OCI-LY7 (cell line): ENCODE measurements around the gene GOT2. TPM values are rescaled to one million over a fixed set of nuclear protein-coding genes. Genes with fewer than 3 reads are reported as not detected.
A peak's percentile ranks its signal among the peaks of the same experiment; 100 is the strongest.

Source experiments
- BruUV-seq: library from RNA; stranded (reverse); fragments of 400-500 nt; replicated peaks from 2 replicates; lab custom pipeline; 2021; lab: Mats Ljungman, UMichigan
- CTCF ChIA-PET: fragments of 300-600 bp; sonication (Branson Sonifier 250); formaldehyde crosslinking; loops from one replicate; lab custom pipeline; 2022; ENCODE audit warnings: antibody characterized with exemption; ENCODE audit not compliant: unreplicated experiment; lab: Charles Lee
- POLR2A ChIA-PET: fragments of 300-600 bp; sonication (Branson Sonifier 250); formaldehyde crosslinking; loops from one replicate; lab custom pipeline; 2022; ENCODE audit warnings: antibody characterized with exemption; lab: Charles Lee
- DNase-seq: peaks from one replicate; pipeline ENCODE4 v3.0.0-alpha.2; 2015; ENCODE audit warnings: low spot score
- H2AFZ ChIP-seq: fragments of 200-600 bp; sonication (generic), shearing (Covaris generic); 2 replicates; pipeline ENCODE4 v1.6.1; 2014; ENCODE audit warnings: mild to moderate bottlenecking, antibody characterized with exemption, low read length, moderate library complexity
- H3K27ac ChIP-seq: fragments of 200-600 bp; sonication (generic); 2 replicates; pipeline ENCODE4 v1.5.1; 2014; ENCODE audit warnings: mixed run types, low read depth, mild to moderate bottlenecking, moderate library complexity, low read length, inconsistent platforms; ENCODE audit not compliant: poor library complexity, severe bottlenecking
- H3K36me3 ChIP-seq: fragments of 200-600 bp; sonication (generic); 2 replicates; pipeline ENCODE4 v1.6.1; 2014; ENCODE audit warnings: mild to moderate bottlenecking, antibody characterized with exemption, low read length, moderate library complexity, mixed read lengths; ENCODE audit not compliant: insufficient read depth
- H3K4me1 ChIP-seq: fragments of 200-600 bp; sonication (generic); 2 replicates; pipeline ENCODE4 v1.5.1; 2014; ENCODE audit warnings: mild to moderate bottlenecking, low read length; ENCODE audit not compliant: insufficient read depth, poor library complexity, severe bottlenecking
- H3K4me2 ChIP-seq: fragments of 200-600 bp; sonication (generic); 2 replicates; pipeline ENCODE4 v1.6.1; 2014; ENCODE audit warnings: mild to moderate bottlenecking, low read length
- H3K4me3 ChIP-seq: fragments of 200-600 bp; sonication (generic); 2 replicates; pipeline ENCODE4 v1.5.1; 2014; ENCODE audit warnings: mild to moderate bottlenecking, low read depth, low read length; ENCODE audit not compliant: poor library complexity, severe bottlenecking
- H3K79me2 ChIP-seq: fragments of 200-600 bp; sonication (generic); 2 replicates; pipeline ENCODE4 v1.6.1; 2016; ENCODE audit warnings: low read depth, mild to moderate bottlenecking, low read length, moderate library complexity, mixed read lengths; ENCODE audit not compliant: insufficient read depth
- H3K9me2 ChIP-seq: fragments of 200-600 bp; sonication (generic); 2 replicates; pipeline ENCODE4 v1.6.1; 2016; ENCODE audit warnings: mild to moderate bottlenecking, low read length, mixed read lengths; ENCODE audit not compliant: insufficient read depth
- H3K9me3 ChIP-seq: fragments of 200-600 bp; sonication (generic); 2 replicates; pipeline ENCODE4 v1.6.1; 2014; ENCODE audit warnings: mild to moderate bottlenecking, mixed run types, low read length, mixed read lengths
- H4K20me1 ChIP-seq: fragments of 200-600 bp; sonication (generic); 2 replicates; pipeline ENCODE4 v1.6.1; 2014; ENCODE audit warnings: mild to moderate bottlenecking, antibody characterized with exemption, low read length, moderate library complexity, mixed read lengths; ENCODE audit not compliant: insufficient read depth
- EZH2phosphoT487 ChIP-seq: fragments of 200-600 bp; sonication (generic); IDR thresholded peaks from 2 replicates; pipeline ENCODE4 v1.6.1; 2018; ENCODE audit warnings: low read depth, borderline replicate concordance, mild to moderate bottlenecking, mixed run types, antibody characterized with exemption, low read length, moderate library complexity, mixed read lengths
- intact Hi-C: fragments of 100-400 bp; cut with micrococcal nuclease; formaldehyde crosslinking; loops from one replicate; pipeline ENCODE4 v1.10.0; 2022; ENCODE audit not compliant: unreplicated experiment
- total RNA-seq, 2 experiments: library from RNA; depleted of rRNA in 1 of 2; stranded (reverse); fragments of >200 nt in 1 of 2; shearing (Covaris generic) in 1 of 2; gene quantifications; 2 replicates each; pipeline ENCODE4 v1.2.3, GENCODE V29; 2014 to 2022
- TF ChIP-seq, protein P1 (sequence below): fragments of 200-600 bp; sonication (generic); conservative IDR thresholded peaks from 2 replicates; pipeline ENCODE4 v1.5.1; 2014; ENCODE audit warnings: mild to moderate bottlenecking, antibody characterized with exemption, low read length, moderate library complexity, mixed read lengths

GOT2 gene
- total RNA-seq, 2 experiments from 2014 or later: 104 to 280 TPM

DNA sequence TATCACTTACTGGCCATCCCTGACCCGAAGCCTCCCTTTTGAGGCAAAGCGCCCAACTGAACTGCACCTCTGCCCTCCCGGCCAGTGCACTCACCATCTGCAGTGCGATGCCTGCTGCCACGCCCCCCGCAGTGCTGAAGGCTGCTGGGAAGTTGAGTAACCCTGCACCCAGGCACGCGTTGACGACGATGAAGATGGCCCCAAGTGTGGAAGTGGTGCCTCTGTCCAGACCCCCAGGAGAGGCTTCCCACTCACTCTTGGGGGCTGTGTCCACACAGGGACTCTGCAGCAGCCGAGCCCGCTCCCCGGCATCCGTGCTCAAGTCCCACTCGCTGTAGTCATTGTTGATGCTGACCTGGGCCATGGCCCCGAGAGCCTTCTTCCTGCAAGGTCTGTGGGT lies 54.4 kb downstream of the GOT2 start:
- Histone ChIP-seq H3K9me2 (no peaks in the 10 kb centered on the region), H2AFZ (no peak overlapping the region), H3K36me3 (no peaks in the 10 kb centered on the region), H3K79me2 (no peaks in the 10 kb centered on the region), H3K4me1 (peaks cover 7% of the 10 kb centered on the region), H3K4me3 (no peak overlapping the region), H4K20me1 (no peaks in the 10 kb centered on the region), H3K9me3 (no peaks in the 10 kb centered on the region), H3K27ac (no peak overlapping the region), H3K4me2 (no peak overlapping the region)
- ChIA-PET CTCF (no interaction called here), POLR2A (interaction anchor here (0.7 kb wide), 1 partner anchor 52 kb away, joined by 3 read pairs; no protein-coding TSS in a partner anchor)
- no TSS peak for BruUV-seq
- TF ChIP-seq, protein P1, sequence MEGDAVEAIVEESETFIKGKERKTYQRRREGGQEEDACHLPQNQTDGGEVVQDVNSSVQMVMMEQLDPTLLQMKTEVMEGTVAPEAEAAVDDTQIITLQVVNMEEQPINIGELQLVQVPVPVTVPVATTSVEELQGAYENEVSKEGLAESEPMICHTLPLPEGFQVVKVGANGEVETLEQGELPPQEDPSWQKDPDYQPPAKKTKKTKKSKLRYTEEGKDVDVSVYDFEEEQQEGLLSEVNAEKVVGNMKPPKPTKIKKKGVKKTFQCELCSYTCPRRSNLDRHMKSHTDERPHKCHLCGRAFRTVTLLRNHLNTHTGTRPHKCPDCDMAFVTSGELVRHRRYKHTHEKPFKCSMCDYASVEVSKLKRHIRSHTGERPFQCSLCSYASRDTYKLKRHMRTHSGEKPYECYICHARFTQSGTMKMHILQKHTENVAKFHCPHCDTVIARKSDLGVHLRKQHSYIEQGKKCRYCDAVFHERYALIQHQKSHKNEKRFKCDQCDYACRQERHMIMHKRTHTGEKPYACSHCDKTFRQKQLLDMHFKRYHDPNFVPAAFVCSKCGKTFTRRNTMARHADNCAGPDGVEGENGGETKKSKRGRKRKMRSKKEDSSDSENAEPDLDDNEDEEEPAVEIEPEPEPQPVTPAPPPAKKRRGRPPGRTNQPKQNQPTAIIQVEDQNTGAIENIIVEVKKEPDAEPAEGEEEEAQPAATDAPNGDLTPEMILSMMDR: no peak
- TF ChIP-seq EZH2phosphoT487: no peak
- intact Hi-C loops: no loop called here
- DNase-seq: no peak

DNA sequence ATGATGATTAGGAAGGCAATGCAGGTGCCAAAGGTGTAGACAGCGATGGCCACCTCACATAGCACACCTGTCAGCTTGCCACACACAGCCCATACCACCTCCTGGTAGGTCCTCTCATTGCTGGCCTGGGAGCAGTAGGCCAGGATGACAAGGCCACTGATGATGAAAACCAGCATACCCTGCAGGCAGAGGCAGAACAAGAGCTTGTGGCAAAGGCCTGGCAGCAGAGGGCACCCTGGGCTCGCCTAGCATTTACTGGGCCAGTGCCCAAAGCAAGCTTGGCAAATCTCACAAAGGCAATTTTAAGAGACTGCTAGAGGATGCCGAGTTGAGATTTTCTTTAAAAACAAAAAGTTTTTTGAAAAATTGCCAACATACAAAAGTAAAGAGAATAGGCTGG lies 55.4 kb downstream of the GOT2 start:
- TF ChIP-seq, protein P1: peak; percentile 36
- no peak for TF ChIP-seq EZH2phosphoT487
- H3K4me1 ChIP-seq: peaks cover 3% of the 10 kb centered on the region
- H3K27ac ChIP-seq: no peak overlapping the region
- no peak overlapping the region for H3K4me3 ChIP-seq
- ChIA-PET CTCF (interaction anchor here (1.8 kb wide), 1 partner anchor 77 kb away, joined by 12 read pairs; no protein-coding TSS in a partner anchor), POLR2A (no interaction called here)
- H3K4me2 ChIP-seq: no peak overlapping the region
- H3K36me3 ChIP-seq: no peaks in the 10 kb centered on the region
- H3K9me3 ChIP-seq: no peaks in the 10 kb centered on the region
- H4K20me1 ChIP-seq: no peaks in the 10 kb centered on the region
- H2AFZ ChIP-seq: no peak overlapping the region
- H3K9me2 ChIP-seq: no peaks in the 10 kb centered on the region
- H3K79me2 ChIP-seq: no peaks in the 10 kb centered on the region
- intact Hi-C loops: loop anchor here (1.0 kb wide), 1 partner anchor 78 kb away; no protein-coding TSS in a partner anchor
- BruUV-seq: no TSS peak
- DNase-seq: peak; percentile 33

DNA sequence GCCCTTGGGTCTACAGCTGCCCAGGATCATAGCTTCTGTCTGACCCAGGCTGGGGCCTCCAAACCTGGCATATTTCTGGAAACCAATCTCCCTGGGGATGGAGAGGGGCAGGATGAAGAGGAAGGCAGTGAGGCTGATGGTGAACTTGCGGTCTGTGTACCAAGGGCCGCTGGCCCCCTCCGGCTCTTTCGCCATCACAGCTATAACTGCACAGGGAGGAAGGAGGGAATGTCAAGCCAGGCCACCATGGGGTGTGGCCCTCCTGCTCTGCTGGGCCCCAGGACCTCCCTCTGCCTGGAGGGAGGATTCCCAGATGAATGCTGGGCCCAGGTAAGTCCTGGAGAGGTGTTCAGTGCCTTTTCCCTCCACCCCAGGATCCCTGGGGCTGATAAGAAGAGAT lies 55.8 kb downstream of the GOT2 start:
- Histone ChIP-seq H4K20me1 (no peaks in the 10 kb centered on the region), H3K9me2 (no peaks in the 10 kb centered on the region), H3K4me1 (no peaks in the 10 kb centered on the region), H3K9me3 (no peaks in the 10 kb centered on the region), H3K79me2 (no peaks in the 10 kb centered on the region), H3K27ac (no peak overlapping the region), H3K36me3 (no peaks in the 10 kb centered on the region), H3K4me2 (no peak overlapping the region), H3K4me3 (no peak overlapping the region), H2AFZ (no peak overlapping the region)
- ChIA-PET CTCF (interaction anchor here (1.8 kb wide), 1 partner anchor 78 kb away, joined by 12 read pairs; no protein-coding TSS in a partner anchor), POLR2A (no interaction called here)
- no peak for DNase-seq
- no peak for TF ChIP-seq EZH2phosphoT487
- TF ChIP-seq, protein P1: no peak
- no TSS peak for BruUV-seq
- intact Hi-C loops: loop anchor here (1.0 kb wide), 1 partner anchor 78 kb away; no protein-coding TSS in a partner anchor
